NK-92 treated with Interleukin-12 subunit alpha and Interleukin-12 subunit beta, amount 100 ng/mL, for 24 hours (cell line): ENCODE results near the gene GPT2.

Experiments
- DNase-seq: peaks from one replicate; lab custom pipeline; 2025; lab: John Stamatoyannopoulos, UW

GPT2 gene

DNA sequence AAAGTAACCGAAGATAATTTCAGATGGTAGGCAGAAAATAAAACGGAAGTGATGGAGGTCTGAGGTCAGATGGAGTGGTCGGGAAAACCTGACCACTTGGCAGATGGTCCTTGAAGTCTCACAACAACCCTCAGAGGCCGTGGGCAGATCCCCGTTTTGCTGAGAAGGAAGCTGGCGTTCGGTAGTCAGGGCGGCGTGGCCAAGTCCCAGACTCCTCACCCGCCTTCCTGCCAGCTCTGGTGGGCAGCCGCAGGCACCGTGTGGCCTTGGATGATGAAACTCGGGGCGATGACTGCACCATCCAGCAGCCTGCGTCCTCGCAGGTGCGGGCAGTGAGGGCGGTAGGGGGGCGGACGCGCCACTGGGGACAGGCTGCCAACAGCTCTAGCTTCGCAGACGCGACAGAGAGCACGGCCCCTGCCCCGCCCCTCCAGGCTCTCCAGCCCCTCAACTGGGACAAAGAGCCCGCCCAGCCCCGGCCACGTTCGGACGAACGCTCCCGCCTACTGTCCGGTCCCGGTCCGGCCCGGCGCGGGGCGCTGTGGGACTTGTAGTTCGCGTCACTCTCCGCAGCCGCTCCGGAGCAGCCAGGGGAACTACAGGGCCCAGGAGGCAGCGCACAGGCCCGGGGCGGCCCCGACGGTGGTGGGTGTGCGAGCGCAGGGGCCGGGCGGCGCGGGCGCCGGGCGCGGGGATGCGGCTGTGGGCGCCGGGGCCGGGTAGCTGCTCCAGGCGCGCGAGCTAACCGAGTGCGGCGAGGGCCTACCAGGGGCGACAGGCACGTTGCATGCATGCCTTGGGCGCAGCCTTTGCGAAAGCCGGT, at the start of gene GPT2:
Gene GPT2, plus strand, starts transcription at position 673 of the 823 bp plus-strand sequence. CDS start 354 bp downstream, outside the sequence.
- DNase-seq, result peak; percentile 93

GRCh38 chr16:46836534-46837530, 47.3 kb upstream of the GPT2 start:
- DNase-seq, result no peak

DNA sequence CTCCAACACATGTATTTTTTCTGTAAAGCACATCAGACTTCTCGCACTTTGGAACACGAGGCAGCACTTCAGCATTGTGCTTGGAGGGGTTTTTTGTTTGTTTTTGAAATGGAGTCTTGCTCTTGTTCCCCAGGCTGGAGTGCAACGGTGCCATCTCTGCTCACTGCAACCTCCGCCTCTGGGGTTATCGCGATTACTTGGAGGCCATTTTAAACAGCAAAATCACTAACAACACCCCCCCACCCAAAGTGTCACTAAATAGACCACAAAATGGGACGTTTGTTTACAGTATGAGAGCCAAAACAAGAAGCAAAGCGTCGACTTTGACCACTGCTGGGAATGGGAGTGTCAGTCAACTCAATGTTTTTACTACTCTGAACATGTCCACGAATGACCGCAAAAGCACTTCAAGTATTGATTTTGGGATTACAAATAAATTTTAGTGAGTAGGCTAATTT, 44.1 kb upstream of the GPT2 start:
- DNase-seq, result no peak

GRCh38 chr16:46842192-46842895, 41.8 kb upstream of the GPT2 start:
- DNase-seq, result no peak

DNA sequence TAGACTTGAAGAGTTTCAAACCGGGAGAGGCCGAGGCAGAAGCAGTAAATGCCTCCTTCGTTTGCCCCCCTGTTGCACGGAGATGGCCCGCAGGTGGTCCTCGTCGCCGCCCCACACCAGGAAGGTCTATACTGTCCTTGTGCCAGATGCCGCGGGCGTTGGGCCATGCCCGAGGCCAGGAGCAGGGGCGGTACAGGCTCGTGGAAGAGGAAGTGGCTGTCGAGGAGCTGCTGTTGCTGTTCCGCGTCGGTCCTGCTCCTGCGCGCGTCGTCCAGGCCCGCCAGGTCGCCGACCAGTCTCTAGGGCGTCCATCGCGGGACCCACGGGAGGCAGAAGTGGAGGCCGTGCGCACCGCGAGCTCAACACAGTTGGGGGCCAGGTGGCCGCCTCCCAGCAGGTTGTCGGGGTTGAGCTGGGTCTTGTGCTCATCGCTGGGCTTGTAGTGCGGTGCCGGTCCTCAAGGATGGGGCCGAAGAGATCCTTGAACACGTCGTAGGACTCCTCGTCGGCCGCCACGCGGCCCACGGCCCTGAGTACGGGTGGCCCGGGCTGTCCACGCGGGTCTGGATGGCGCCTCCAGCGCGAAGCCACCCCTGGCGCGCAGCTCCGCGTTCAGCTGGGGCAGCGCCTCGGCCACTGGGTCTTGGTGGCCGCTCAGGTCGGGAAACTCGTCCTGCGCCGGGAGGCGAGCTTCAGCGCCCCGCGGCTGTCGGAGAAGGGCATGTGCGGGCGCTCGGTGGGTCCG, 40.1 kb upstream of the GPT2 start:
- no peak for DNase-seq

- no peak for DNase-seq
Observed at GRCh38 chr16:46844771-46845170, 39.4 kb upstream of the GPT2 start.

DNA sequence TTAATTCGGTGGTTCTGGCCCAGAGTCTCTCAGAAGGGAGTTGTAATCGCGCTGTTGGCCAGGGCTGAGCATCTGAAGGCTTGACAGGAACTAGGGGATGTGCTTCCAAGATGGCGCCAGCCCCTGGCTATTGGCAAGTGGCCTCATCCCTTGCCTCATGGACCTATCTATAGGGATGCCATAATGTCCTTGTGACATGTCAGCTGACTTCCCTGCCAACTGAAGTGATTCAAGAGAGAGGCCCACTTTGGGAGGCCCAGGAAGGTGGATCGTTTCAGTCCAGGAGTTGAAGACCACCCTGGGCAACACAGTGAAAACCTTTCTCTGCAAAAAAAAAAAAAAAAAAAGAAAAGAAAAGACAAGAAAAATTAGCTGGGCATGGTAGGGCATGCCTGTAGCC, 38.2 kb upstream of the GPT2 start:
- no peak for DNase-seq

DNA sequence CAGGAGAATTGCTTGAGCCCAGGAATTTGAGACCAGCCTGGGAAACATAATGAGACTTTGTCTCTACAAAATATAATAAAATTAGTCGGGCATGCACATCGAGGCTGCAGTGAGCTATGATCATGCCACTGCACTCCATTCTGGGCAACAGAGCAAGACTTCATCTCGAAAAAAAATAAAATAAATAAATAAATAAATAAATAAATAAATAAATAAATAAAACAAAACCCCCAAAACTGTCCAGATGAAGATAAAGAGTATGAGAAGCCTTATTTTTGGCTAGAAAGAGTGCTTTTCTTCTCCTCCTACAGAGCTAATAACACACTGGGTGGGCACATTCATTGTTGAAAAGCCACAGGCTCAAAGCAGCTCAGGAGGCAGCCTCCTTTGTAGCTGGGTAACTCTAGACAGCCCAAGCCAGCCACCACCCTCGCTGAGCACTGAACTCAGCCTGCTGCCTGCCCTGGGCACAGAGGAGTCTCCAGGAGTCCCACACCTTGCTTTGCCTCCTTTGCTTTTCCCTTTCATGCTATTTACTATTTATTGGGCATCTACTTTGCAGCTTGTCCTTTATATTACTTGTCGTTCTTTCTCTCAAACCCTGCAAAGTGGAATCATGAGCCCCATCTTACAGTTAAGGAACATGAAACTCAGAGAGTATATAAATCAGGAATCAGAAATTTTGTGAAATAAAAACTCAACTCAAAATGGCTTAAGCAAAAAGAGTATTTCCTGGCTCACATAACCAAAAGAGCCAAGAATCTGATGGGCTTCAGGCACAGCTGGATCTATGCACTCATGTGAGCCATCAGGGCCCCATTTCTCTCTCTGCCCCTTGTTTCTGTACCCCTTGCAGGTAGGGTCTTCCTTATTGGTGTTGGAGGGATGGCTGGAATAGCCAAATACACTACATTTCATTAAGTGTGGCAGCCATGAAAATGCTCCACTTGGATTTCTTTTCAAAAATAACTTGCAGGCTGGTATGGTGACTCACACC, 35.1 kb upstream of the GPT2 start:
- no peak for DNase-seq

DNA sequence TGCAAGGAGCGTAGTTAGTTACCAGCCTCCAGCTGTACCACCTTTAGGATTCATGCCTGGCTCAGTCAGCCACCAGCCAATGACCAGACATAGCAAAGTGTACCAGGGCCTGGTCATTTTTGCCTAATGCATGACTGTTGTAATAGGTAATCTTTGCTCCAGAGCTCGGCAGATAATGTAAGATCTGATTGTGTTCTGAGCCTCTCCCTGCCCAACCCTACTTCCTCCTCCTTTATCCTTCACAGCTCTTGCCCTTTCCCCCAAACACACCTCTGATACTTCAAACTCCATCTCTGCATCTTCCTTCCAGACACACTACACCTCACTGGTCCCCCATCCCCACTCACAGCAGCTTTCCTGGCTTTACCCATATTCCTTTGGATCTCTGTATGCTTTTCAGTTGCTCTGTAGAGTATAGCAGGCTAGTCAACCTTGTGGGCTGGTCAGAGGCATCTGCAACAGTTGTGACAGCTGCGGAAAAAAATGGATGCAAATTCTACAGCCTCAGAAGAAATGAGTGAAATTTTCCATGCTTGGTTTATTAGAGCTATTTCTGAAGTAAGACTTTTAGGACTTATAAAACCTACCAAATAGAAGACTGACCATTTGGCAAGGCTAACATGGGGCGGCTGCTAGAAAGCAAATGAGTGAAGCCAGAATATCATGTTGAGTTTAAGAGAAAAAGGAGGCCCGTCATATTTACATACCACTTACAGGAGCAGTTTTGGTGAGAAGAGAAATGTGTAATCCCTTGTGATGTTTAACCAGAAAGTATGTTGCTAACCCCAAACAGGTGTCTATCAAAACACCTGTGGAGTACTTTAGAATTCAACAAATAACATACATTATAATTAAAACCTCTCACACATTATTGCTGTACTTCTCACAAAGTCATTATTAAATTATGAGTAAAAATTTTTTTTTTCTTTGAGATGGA, 33.3 kb upstream of the GPT2 start:
- DNase-seq, result no peak

GRCh38 chr16:46852130-46852529, 32.0 kb upstream of the GPT2 start:
- no peak for DNase-seq

DNA sequence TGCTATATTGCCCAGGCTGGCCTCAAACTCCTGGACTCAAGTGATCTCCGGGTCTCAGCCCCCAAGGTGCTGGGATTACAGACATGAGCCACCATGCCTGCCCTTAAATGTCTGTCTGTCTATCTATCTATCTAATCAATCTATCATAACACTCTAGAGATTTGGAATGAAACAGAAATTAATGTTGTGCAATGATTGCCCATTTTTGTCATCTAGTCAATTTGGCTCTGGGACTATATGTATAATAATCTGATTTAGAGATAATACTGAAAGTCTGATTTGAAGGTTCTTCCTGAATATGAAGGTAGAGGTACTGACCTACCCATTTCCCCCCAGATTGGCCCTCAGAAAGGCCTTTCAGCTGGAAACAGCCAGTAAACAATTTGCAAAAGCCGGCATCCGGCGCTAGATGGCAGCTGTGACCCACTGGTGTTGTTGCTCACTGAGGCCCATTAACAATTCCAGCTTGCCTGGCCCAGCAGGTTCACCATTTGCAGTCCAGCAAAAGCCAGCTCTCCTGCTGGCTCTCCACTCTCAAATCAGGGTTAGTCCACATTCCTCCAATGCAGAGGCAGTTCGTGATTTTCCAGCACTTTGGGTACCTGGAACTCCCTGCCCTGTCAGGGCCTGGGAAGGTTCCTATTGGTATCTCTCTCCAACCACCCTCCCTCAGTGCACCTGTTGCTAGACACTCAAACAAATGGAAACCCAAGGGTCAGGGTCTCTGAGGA, 30.3 kb upstream of the GPT2 start:
- peak; percentile 40 for DNase-seq

DNA sequence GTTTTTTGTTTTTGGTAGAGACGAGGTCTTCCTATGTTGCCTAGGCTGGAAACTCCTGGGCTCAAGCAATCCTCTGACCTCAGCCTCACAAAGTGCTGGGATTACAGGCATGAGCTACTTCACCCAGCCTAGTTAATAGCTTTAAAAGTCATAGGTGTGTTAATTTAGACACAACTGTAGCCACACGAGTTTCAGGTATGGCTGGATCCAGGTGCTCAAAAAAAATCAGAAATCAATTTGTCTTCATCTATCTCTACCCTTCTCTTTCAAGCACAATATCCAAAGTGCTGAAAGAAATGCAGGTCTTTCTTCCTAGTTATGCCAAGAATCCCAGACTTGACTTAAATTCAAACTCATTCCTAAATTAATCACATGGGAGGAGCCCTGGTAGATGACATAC, 29.3 kb upstream of the GPT2 start:
- no peak for DNase-seq

DNA sequence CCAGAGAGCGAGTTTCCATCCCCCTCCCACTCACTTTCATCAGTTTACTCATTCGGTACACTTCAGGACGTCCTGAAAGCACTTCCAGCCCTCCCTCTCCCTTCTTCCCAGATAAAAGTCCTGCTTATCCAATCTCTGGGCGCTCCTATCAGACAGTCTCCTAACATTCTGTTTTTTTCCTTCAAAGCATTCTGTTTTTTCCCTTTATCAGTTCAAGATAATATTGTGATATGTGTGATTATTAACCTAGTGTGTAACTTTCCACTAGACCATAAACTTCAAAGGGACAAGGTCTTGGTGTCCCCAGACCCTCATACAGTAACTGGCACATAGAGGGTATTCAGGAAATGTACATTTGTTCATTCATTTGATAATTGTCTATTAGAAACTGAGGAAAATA, 28.8 kb upstream of the GPT2 start:
- no peak for DNase-seq

DNA sequence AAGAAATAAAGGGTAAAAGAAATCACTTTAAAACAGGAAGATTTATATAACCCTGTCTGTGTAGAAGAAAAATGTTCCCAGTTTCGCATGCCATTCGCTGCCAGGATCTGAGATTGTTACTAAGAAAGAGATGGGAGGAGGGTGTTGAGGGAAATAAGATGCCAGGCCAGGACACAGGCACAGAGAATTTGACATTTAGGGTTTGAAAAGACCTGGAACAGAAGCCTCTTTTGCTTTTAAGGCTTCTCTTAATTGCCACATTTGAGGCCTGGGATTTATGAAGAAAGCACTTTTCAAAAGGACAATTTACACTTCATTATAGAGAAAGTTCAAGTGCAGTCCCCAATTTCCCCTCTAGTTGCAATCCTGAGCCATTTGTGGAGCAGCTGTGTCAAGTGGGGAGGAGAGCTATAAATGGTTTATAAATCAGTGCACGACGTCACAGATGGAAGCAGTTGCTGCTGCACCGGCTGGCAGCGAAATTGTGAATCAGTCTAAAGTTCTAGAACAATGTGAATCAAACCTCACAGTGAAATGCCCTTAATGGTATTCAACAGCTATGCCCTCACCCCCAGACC, 26.7 kb upstream of the GPT2 start:
- DNase-seq, result no peak

DNA sequence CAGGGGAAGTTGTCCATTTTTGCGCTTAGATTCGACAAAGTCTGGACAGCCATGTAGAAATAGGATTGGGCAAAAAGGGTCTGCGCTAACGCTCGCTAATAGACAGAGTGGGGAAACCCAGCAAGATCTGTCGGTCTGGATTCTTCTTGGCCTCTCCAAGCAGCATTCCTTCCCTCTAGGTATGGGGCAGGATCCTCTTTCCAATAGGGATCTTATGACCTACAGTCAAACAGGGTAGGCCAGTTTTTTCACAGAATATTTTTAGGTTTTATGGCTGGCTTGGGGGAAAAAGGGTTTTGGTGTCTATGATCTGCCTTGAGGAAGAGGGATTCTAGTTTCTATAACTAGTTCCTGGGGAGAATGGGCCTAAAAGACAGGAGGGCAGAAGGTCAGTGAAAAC, 26.0 kb upstream of the GPT2 start:
- no peak for DNase-seq

- DNase-seq, result peak; percentile 9
Observed at GRCh38 chr16:46859719-46860152, 24.4 kb upstream of the GPT2 start.

DNA sequence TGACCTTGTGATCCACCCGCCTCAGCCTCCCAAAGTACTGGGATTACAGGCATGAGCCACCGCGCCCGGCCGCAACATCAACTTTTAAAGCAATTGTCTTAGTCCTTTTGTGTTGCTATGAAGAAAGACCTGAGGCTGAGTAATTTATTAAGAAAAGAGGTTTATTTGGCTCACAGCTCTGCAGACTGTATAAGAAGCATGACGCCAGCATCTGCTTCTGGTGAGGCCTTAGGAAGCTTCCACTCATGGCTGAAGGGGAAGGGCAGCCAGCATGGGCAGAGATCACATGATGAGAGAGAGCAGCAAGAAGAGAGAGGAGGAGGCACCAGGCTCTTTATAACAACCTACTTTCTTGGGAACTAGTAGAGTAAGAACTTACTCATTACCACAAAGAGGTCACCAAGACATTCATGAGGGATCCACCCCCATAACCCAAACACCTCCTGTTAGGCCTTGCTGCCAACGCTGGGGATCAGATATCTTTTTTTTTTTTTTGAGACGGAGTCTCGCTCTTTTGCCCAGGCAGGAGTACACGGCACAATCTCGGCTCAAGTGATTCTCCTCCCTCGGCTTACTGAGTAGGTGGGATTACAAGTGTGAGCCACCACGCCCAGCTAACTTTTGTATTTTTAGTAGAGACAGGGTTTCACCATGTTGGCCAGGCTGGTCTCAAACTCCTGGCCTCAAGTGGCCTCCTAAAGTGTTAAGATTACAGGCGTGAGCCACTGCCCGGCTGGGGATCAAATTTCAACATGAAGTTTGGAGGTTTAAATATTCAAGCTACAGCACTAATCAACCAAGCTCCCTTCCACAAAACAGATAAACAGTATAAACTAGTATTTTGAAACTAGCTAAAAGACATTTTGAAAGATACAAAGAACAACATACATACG, 21.4 kb upstream of the GPT2 start:
- no peak for DNase-seq
